Liver (tissue), 2 donors: ENCODE measurements around the gene UMAD1.

ENCODE experiments used
- TF ChIP-seq, protein P1 (sequence below): fragments of 150-350 bp; IDR thresholded peaks from 2 replicates; pipeline ENCODE4 v1.5.1; 2017; ENCODE audit warnings: improper control_type of control experiment, low read depth, low read length; ENCODE audit not compliant: missing input control
- TF ChIP-seq, protein P2 (sequence below): IDR thresholded peaks from 2 replicates; pipeline ENCODE4 v1.6.1; 2016; ENCODE audit warnings: antibody characterized with exemption, mild to moderate bottlenecking
- TF ChIP-seq, protein P3 (sequence below): IDR thresholded peaks from 2 replicates; pipeline ENCODE4 v1.6.1; 2016; ENCODE audit warnings: antibody characterized with exemption
- donor health status: healthy.

DNA sequence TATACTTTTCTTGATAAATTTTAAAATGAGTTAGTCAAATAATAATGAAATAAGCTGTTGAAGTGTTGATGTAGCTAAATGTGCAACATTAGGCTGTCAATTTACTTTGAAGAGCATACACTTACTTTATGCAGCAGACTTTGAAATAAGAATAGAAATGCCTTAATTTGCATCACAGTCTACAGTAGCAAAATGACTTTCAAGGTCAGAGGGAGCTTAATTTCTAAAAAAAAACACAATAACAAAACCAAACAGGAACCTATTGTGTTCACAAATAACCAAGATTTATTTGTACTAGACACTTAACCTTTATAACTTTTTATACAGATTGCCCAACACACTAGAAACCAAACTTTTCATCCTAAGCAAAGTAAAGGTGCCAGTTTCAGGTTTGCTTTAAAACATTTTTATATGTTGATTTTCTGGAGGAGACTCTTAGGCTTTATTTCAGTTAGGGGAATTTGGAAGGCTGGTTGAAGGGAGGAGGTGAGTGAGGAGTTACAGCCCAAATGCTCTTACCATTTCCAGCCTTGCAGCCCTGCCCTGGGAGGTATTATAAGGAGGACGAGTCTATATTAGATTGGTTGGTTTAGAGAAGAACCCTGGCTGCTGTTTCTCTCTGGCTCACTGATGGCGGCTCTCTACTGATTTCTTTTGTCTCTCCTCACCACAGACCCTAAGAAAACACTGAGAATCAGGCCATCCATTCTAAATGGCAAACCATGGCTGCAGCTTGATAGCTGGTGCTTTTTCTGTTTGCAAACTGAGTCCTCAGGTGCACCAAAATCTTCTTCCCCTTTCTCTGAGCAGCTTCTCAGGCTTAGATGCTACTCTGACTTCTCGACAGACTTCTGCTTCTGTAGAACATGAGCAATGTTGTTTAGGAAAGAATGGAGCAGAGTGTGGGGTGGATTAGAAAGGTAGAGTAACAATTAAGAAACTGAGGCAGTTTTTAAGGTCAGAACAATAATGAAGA, 133.1 kb downstream of the UMAD1 start:
- TF ChIP-seq, protein P1, sequence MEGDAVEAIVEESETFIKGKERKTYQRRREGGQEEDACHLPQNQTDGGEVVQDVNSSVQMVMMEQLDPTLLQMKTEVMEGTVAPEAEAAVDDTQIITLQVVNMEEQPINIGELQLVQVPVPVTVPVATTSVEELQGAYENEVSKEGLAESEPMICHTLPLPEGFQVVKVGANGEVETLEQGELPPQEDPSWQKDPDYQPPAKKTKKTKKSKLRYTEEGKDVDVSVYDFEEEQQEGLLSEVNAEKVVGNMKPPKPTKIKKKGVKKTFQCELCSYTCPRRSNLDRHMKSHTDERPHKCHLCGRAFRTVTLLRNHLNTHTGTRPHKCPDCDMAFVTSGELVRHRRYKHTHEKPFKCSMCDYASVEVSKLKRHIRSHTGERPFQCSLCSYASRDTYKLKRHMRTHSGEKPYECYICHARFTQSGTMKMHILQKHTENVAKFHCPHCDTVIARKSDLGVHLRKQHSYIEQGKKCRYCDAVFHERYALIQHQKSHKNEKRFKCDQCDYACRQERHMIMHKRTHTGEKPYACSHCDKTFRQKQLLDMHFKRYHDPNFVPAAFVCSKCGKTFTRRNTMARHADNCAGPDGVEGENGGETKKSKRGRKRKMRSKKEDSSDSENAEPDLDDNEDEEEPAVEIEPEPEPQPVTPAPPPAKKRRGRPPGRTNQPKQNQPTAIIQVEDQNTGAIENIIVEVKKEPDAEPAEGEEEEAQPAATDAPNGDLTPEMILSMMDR = no peak
- TF ChIP-seq, protein P2, sequence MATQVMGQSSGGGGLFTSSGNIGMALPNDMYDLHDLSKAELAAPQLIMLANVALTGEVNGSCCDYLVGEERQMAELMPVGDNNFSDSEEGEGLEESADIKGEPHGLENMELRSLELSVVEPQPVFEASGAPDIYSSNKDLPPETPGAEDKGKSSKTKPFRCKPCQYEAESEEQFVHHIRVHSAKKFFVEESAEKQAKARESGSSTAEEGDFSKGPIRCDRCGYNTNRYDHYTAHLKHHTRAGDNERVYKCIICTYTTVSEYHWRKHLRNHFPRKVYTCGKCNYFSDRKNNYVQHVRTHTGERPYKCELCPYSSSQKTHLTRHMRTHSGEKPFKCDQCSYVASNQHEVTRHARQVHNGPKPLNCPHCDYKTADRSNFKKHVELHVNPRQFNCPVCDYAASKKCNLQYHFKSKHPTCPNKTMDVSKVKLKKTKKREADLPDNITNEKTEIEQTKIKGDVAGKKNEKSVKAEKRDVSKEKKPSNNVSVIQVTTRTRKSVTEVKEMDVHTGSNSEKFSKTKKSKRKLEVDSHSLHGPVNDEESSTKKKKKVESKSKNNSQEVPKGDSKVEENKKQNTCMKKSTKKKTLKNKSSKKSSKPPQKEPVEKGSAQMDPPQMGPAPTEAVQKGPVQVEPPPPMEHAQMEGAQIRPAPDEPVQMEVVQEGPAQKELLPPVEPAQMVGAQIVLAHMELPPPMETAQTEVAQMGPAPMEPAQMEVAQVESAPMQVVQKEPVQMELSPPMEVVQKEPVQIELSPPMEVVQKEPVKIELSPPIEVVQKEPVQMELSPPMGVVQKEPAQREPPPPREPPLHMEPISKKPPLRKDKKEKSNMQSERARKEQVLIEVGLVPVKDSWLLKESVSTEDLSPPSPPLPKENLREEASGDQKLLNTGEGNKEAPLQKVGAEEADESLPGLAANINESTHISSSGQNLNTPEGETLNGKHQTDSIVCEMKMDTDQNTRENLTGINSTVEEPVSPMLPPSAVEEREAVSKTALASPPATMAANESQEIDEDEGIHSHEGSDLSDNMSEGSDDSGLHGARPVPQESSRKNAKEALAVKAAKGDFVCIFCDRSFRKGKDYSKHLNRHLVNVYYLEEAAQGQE = no peak
- TF ChIP-seq, protein P3, sequence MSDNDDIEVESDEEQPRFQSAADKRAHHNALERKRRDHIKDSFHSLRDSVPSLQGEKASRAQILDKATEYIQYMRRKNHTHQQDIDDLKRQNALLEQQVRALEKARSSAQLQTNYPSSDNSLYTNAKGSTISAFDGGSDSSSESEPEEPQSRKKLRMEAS = no peak
